GM12865 (cell line): ENCODE results near the gene SLC12A8.
"Not testable (repeated sequence)": the region's sequence is repeated elsewhere in the genome, so short reads cannot be mapped to it uniquely, and the experiment has no call there.

Source experiments
- DNase-seq: peaks from one replicate; pipeline ENCODE4 v3.0.0; 2010; ENCODE audit warnings: low read depth
- H3K4me3 ChIP-seq: 2 replicates; pipeline ENCODE4 v1.5.1; 2011; ENCODE audit warnings: mild to moderate bottlenecking, low read depth, low read length, control low read depth
- TF ChIP-seq, protein P1 (sequence below): IDR thresholded peaks from 2 replicates; pipeline ENCODE4 v1.5.1; 2011; ENCODE audit warnings: low read length, control low read depth, low read depth, inconsistent platforms; ENCODE audit not compliant: insufficient read depth; ENCODE audit errors: missing control alignments

Gene SLC12A8

GRCh38 chr3:125102470-125102869 lies 110.1 kb downstream of the SLC12A8 start:
- no peak overlapping the region for H3K4me3 ChIP-seq
- no peak for DNase-seq
- TF ChIP-seq, protein P1, sequence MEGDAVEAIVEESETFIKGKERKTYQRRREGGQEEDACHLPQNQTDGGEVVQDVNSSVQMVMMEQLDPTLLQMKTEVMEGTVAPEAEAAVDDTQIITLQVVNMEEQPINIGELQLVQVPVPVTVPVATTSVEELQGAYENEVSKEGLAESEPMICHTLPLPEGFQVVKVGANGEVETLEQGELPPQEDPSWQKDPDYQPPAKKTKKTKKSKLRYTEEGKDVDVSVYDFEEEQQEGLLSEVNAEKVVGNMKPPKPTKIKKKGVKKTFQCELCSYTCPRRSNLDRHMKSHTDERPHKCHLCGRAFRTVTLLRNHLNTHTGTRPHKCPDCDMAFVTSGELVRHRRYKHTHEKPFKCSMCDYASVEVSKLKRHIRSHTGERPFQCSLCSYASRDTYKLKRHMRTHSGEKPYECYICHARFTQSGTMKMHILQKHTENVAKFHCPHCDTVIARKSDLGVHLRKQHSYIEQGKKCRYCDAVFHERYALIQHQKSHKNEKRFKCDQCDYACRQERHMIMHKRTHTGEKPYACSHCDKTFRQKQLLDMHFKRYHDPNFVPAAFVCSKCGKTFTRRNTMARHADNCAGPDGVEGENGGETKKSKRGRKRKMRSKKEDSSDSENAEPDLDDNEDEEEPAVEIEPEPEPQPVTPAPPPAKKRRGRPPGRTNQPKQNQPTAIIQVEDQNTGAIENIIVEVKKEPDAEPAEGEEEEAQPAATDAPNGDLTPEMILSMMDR = no peak

- no peak for DNase-seq
- H3K4me3 ChIP-seq = no peak overlapping the region
- TF ChIP-seq, protein P1 = no peak
Measured at GRCh38 chr3:125098611-125099291, 113.8 kb downstream of the SLC12A8 start.

- TF ChIP-seq, protein P1 = no peak
- no peak for DNase-seq
- no peak overlapping the region for H3K4me3 ChIP-seq
Measured at GRCh38 chr3:125090649-125091048, 121.9 kb downstream of the SLC12A8 start.

- H3K4me3 ChIP-seq = no peak overlapping the region
- DNase-seq = no peak
- TF ChIP-seq, protein P1 = no peak
Measured at GRCh38 chr3:125087768-125088391, 124.7 kb downstream of the SLC12A8 start.

DNA sequence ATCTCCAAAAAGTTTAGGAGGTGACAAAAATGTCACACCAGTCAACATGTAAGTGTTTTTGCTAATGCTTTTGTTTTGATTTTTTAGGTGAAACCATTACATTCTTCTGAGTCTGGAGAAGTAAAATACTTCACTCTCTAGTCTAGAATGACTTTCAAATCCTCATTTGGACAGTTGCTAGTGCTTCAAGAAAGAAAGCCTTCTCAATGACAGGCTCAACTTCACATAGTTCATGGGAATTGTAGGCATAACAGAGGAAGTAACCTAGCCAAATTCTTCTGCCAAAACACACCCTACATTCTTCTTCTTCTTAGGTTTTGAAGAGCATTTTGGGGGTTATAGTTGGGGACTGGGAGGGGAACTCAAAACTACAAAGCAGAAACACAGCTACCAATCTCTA lies 127.4 kb downstream of the SLC12A8 start:
- no peak overlapping the region for H3K4me3 ChIP-seq
- no peak for DNase-seq
- TF ChIP-seq, protein P1 = no peak

- no peak for DNase-seq
- TF ChIP-seq, protein P1 = no peak
- no peak overlapping the region for H3K4me3 ChIP-seq
Measured at GRCh38 chr3:125083776-125084175, 128.8 kb downstream of the SLC12A8 start.

- DNase-seq, H3K4me3 ChIP-seq: not testable (repeated sequence)
Measured at GRCh38 chr3:125082339-125082738, 130.2 kb downstream of the SLC12A8 start.
